Choroid plexus epithelial cell (primary cell): ENCODE measurements around the gene FNDC1.
A peak's percentile ranks its signal among the peaks of the same experiment; 100 is the strongest.

ENCODE experiments used
- DNase-seq: peaks from one replicate; pipeline ENCODE4 v3.0.0-alpha.2; 2010; ENCODE audit warnings: low read depth
- H3K4me3 ChIP-seq: 2 replicates; pipeline ENCODE4 v1.5.1; 2011; ENCODE audit warnings: low read depth, mild to moderate bottlenecking, control low read depth, low read length, moderate library complexity
- CTCF ChIP-seq: conservative IDR thresholded peaks from 2 replicates; pipeline ENCODE4 v1.5.1; 2011; ENCODE audit warnings: low read depth, mild to moderate bottlenecking, control low read depth, inconsistent platforms, low read length, moderate library complexity

Gene FNDC1

GRCh38 chr6:159213405-159213804 is 44.2 kb downstream of the FNDC1 start:
- no peak overlapping the region for H3K4me3 ChIP-seq
- TF ChIP-seq CTCF, result no peak
- no peak for DNase-seq

GRCh38 chr6:159214281-159214680 is 45.1 kb downstream of the FNDC1 start:
- no peak for TF ChIP-seq CTCF
- H3K4me3 ChIP-seq, result no peak overlapping the region
- no peak for DNase-seq

- no peak overlapping the region for H3K4me3 ChIP-seq
- peak; percentile 55 for DNase-seq
- TF ChIP-seq CTCF, result peak; percentile 52
Measured at GRCh38 chr6:159217595-159218275, 48.5 kb downstream of the FNDC1 start.

GRCh38 chr6:159220093-159220492 is 50.9 kb downstream of the FNDC1 start:
- TF ChIP-seq CTCF, result no peak
- no peak for DNase-seq
- no peak overlapping the region for H3K4me3 ChIP-seq

GRCh38 chr6:159221486-159222170 is 52.4 kb downstream of the FNDC1 start:
- H3K4me3 ChIP-seq, result no peak overlapping the region
- no peak for TF ChIP-seq CTCF
- no peak for DNase-seq

- DNase-seq, result no peak
- no peak overlapping the region for H3K4me3 ChIP-seq
- no peak for TF ChIP-seq CTCF
Measured at GRCh38 chr6:159224452-159224851, 55.3 kb downstream of the FNDC1 start.

- DNase-seq, result no peak
- H3K4me3 ChIP-seq, result no peak overlapping the region
- no peak for TF ChIP-seq CTCF
Measured at GRCh38 chr6:159229651-159230051, 60.5 kb downstream of the FNDC1 start.
